ENCODE results near the gene GLT8D2. TPM values are rescaled to one million over a fixed set of nuclear protein-coding genes. Genes with fewer than 3 reads are reported as not detected.

The GLT8D2 gene
- total and polyA plus RNA-seq, 7 donors = 1.6 to 53.2 (median 12.5) TPM

GRCh38 chr12:103996595-103996994 lies 53.4 kb downstream of the GLT8D2 start:
- Histone ChIP-seq H3K4me3 (no peak overlapping the region), H3K9me3 (no peaks in the 10 kb centered on the region), H3K4me1 (peaks cover 0 to 7% (median 0%) of the 10 kb centered on the region in 4 donors), H3K36me3 (peaks cover 0 to 6% (median 0%) of the 10 kb centered on the region in 4 donors), H3K27me3 (no peaks in the 10 kb centered on the region), H3K27ac (no peak overlapping the region)
- intact Hi-C loops (cut with DNase I) = no loop called here
- no peak for DNase-seq
- WGBS, 2 donors = 89 to 90% methylated on average over 5 of the region's 5 CpGs
- TF ChIP-seq POLR2AphosphoS5 (IDR thresholded peaks at IDR 0.05) (no peak), EP300 (IDR thresholded peaks at IDR 0.05) (no peak), CTCF (IDR thresholded peaks at IDR 0.05) (no peak), POLR2A (IDR thresholded peaks at IDR 0.05) (no peak)

- H3K9me3 ChIP-seq = no peaks in the 10 kb centered on the region
- peaks cover 0 to 24% (median 3%) of the 10 kb centered on the region in 4 donors for H3K36me3 ChIP-seq
- 87 to 91% methylated on average over 4 of the region's 4 CpGs for WGBS, 2 donors
- H3K27ac ChIP-seq = no peak overlapping the region
- intact Hi-C loops (cut with DNase I) = no loop called here
- no peak for TF ChIP-seq CTCF (IDR thresholded peaks at IDR 0.05)
- no peak for TF ChIP-seq POLR2A (IDR thresholded peaks at IDR 0.05)
- TF ChIP-seq EP300 (IDR thresholded peaks at IDR 0.05) = no peak
- no peak for TF ChIP-seq POLR2AphosphoS5 (IDR thresholded peaks at IDR 0.05)
- no peak for DNase-seq
- no peaks in the 10 kb centered on the region for H3K27me3 ChIP-seq
- no peak overlapping the region for H3K4me3 ChIP-seq
- peaks cover 0 to 7% (median 0%) of the 10 kb centered on the region in 4 donors for H3K4me1 ChIP-seq
Observed at GRCh38 chr12:103994235-103994634, 55.8 kb downstream of the GLT8D2 start.

- no peaks in the 10 kb centered on the region for H3K4me1 ChIP-seq
- no peak for TF ChIP-seq POLR2A (IDR thresholded peaks at IDR 0.05)
- no peak for TF ChIP-seq EP300 (IDR thresholded peaks at IDR 0.05)
- TF ChIP-seq POLR2AphosphoS5 (IDR thresholded peaks at IDR 0.05) = no peak
- no peak for TF ChIP-seq CTCF (IDR thresholded peaks at IDR 0.05)
- H3K36me3 ChIP-seq = peaks cover 3 to 81% (median 44%) of the 10 kb centered on the region in 4 donors
- 73 to 94% methylated on average over 2 of the region's 2 CpGs for WGBS, 2 donors
- H3K27ac ChIP-seq = peak overlapping the region in 1 of 4 donors; percentile 0
- H3K4me3 ChIP-seq = no peak overlapping the region
- H3K27me3 ChIP-seq = no peaks in the 10 kb centered on the region
- H3K9me3 ChIP-seq = no peaks in the 10 kb centered on the region
- DNase-seq = no peak
- intact Hi-C loops (cut with DNase I) = no loop called here
Observed at GRCh38 chr12:103986829-103987228, 63.2 kb downstream of the GLT8D2 start.

- intact Hi-C loops (cut with DNase I) = no loop called here
Observed at GRCh38 chr12:103978384-103978982, 71.5 kb downstream of the GLT8D2 start.

More at GRCh38 chr12:103978384-103978982, 71.5 kb downstream of the GLT8D2 start:
- Histone ChIP-seq H3K27ac (no peak overlapping the region), H3K4me1 (no peaks in the 10 kb centered on the region), H3K27me3 (no peaks in the 10 kb centered on the region), H3K9me3 (no peaks in the 10 kb centered on the region), H3K4me3 (no peak overlapping the region), H3K36me3 (peaks cover 4 to 62% (median 36%) of the 10 kb centered on the region in 4 donors)
- WGBS, 2 donors = 83 to 93% methylated on average over 4 of the region's 4 CpGs
- DNase-seq = no peak
- TF ChIP-seq POLR2AphosphoS5 (IDR thresholded peaks at IDR 0.05) (no peak), POLR2A (IDR thresholded peaks at IDR 0.05) (no peak), CTCF (IDR thresholded peaks at IDR 0.05) (no peak), EP300 (IDR thresholded peaks at IDR 0.05) (no peak)
